BLaER1 treated with 17β-estradiol and CSF1 and Interleukin-3, amounts not matched to agents 10 nM and 100 nM (cell line): ENCODE data around the gene MAPK8IP1.
"Not testable (repeated sequence)": the region's sequence is repeated elsewhere in the genome, so short reads cannot be mapped to it uniquely, and the experiment has no call there.

Source experiments
- H3K27ac ChIP-seq, 11 experiments: shearing (Covaris generic); formaldehyde crosslinking; 2 replicates each; pipeline ENCODE4 v1.8.1; 2022
- H3K27me3 ChIP-seq, 11 experiments: shearing (Covaris generic); formaldehyde crosslinking; 2 replicates each; pipeline ENCODE4 v1.8.1; 2022
- H3K36me3 ChIP-seq, 11 experiments: shearing (Covaris generic); formaldehyde crosslinking; 2 replicates each; pipeline ENCODE4 v1.8.1; 2022
- H3K4me1 ChIP-seq, 10 experiments: shearing (Covaris generic); formaldehyde crosslinking; 2 replicates each; pipeline ENCODE4 v1.8.1; 2022
- H3K4me2 ChIP-seq, 11 experiments: shearing (Covaris generic); formaldehyde crosslinking; 2 replicates each; pipeline ENCODE4 v1.8.1; 2022
- H3K4me3 ChIP-seq, 10 experiments: shearing (Covaris generic); formaldehyde crosslinking; 2 replicates each; pipeline ENCODE4 v1.8.1; 2022
- H3K9ac ChIP-seq, 11 experiments: shearing (Covaris generic); formaldehyde crosslinking; 2 replicates each; pipeline ENCODE4 v1.8.1; 2022
- H3K9me3 ChIP-seq, 11 experiments: shearing (Covaris generic); formaldehyde crosslinking; replicated peaks in 1 of 11; 2 replicates each; pipeline ENCODE4 v1.8.1; 2022
- H4K20me1 ChIP-seq, 11 experiments: shearing (Covaris generic); formaldehyde crosslinking; 2 replicates each; pipeline ENCODE4 v1.8.1; 2022
- Cebpa-rat ChIP-seq, 11 experiments: shearing (Covaris generic); IDR thresholded peaks; 2 replicates each; pipeline ENCODE4 v1.8.1; 2022

Gene MAPK8IP1

GRCh38 chr11:45885274-45885920, at the start of gene MAPK8IP1:
TSS of gene MAPK8IP1 (plus strand) at chr11:45885651. CDS start at chr11:45885821, 170 bp downstream.
- Histone ChIP-seq H3K4me1 (peaks cover 0 to 10% (median 4%) of the 10 kb centered on the region in 10 experiments; a peak in 7 of 20 replicates), H4K20me1 (peaks cover 0 to 86% (median 62%) of the 10 kb centered on the region in 11 experiments; a peak in 20 of 22 replicates), H3K36me3 (peaks cover 0 to 26% (median 20%) of the 10 kb centered on the region in 11 experiments; a peak in 21 of 22 replicates), H3K27me3 (peaks cover 0 to 11% (median 7%) of the 10 kb centered on the region in 11 experiments; a peak in 13 of 22 replicates), H3K9ac (peak within 1 kb of the TSS in 10 of 11 experiments; percentile 27 to 69 (median 51); a peak in 12 of 22 replicates), H3K27ac (no peak within 1 kb of the TSS), H3K4me3 (peak within 1 kb of the TSS; percentile 55 to 78 (median 64)), H3K4me2 (peak within 1 kb of the TSS; percentile 74 to 98 (median 95)), H3K9me3 (no peaks in the 10 kb centered on the region)
- TF ChIP-seq Cebpa-rat (IDR thresholded peaks at IDR 0.05), result no peak

DNA sequence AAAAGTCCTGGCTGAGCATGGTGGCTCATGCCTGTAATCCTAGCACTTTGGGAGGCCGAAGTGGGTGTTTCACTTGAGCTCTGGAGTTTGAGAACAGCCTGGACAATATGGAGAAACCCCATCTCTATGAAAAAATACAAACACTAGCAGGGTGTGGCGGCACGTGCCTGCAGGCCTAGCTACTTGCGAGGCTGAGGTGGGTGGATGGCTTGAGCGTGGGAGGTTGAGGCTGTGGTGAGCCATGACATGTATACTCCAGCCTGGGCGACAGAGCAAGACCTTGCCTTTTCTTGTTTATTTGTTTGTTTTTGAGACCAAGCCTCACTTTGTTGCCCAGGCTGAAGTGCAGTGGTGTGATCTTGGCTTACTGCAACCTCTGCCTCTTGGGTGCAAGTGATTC, 46.2 kb upstream of the MAPK8IP1 start:
- H3K4me1 ChIP-seq, result peaks cover 4 to 12% (median 8%) of the 10 kb centered on the region in 10 experiments; a peak in 13 of 20 replicates
- no peaks in the 10 kb centered on the region for H3K9me3 ChIP-seq
- H4K20me1 ChIP-seq, result no peaks in the 10 kb centered on the region
- H3K27ac ChIP-seq, result no peak overlapping the region
- H3K4me3 ChIP-seq, result no peak overlapping the region
- no peaks in the 10 kb centered on the region for H3K27me3 ChIP-seq
- H3K36me3 ChIP-seq, result no peaks in the 10 kb centered on the region
- TF ChIP-seq Cebpa-rat (IDR thresholded peaks at IDR 0.05), result no peak
- no peak overlapping the region for H3K4me2 ChIP-seq
- H3K9ac ChIP-seq, result no peak overlapping the region

DNA sequence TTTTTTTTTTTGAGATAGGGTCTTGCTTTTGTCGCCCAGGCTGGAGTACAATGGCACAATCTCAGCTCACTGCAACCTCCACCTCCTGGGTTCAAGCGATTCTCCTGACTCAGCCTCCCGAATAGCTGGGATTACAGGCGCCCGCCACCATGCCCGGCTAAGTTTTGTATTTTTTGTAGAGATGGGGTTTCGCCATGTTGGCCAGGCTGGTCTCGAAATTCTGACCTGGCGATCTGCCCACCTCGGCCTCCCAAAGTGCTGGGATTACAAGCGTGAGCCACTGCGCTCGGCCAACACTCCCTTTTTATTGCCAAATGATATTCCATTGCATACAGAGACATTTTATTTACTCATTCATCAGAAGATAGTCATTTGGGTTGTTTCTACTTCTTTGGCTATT, 45.2 kb upstream of the MAPK8IP1 start:
- H3K9ac ChIP-seq, H3K9me3 ChIP-seq, H3K27ac ChIP-seq, H3K36me3 ChIP-seq, H3K4me3 ChIP-seq, H3K27me3 ChIP-seq, H3K4me1 ChIP-seq, H4K20me1 ChIP-seq, H3K4me2 ChIP-seq: not testable (repeated sequence)

- Histone ChIP-seq H3K4me2 (peak overlapping the region; percentile 39 to 75 (median 53); a peak in 21 of 22 replicates), H3K27me3 (no peaks in the 10 kb centered on the region), H4K20me1 (peaks cover 2 to 9% (median 7%) of the 10 kb centered on the region in 11 experiments; a peak in 19 of 22 replicates), H3K4me1 (peaks cover 12 to 20% (median 17%) of the 10 kb centered on the region in 10 experiments), H3K36me3 (no peaks in the 10 kb centered on the region), H3K9ac (peak overlapping the region in 3 of 11 experiments; percentile 30 to 56 (median 43); a peak in 2 of 22 replicates), H3K4me3 (no peak overlapping the region), H3K9me3 (no peaks in the 10 kb centered on the region), H3K27ac (peak overlapping the region in 2 of 11 experiments; percentile 28 to 71; a peak in 4 of 22 replicates)
- TF ChIP-seq Cebpa-rat (IDR thresholded peaks at IDR 0.05), result no peak
These were observed 42.1 kb upstream of the MAPK8IP1 start for GRCh38 chr11:45843158-45843924.

DNA sequence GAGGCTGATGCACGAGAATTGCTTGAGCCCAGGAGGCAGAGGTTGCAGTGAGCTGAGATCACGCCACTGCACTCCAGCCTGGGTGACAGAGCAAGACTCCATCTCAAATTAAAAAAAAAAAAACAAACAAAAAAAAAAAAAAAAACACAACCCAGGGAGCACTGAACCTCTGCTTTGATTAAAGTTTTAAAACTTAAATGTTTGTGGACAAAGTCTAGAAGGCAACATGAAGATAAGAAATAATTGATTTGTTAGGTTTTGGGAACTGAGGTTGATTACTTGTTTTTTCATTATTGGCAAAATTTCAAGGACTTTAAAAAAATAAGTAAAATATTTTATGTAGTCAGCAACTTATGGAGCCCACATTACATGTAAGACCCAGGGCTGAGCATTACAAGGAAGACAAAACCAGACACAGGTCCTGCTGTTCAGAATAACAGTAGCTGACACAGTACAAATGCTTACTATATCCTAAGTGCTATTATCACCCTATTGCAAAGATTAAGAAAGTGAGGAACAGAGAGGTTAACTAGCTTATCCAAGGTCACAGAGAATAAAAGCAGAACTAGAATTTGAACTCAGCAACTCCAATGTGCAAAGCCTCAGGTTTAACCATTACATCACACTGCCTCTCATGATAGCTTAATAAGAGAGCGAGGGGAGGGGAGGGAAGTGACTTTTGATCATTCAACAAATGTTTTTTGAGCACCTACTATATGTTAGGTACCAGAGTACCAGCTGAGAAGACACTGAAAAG, 40.5 kb upstream of the MAPK8IP1 start:
- Histone ChIP-seq H3K9ac (no peak overlapping the region), H3K9me3 (no peaks in the 10 kb centered on the region), H3K4me1 (peaks cover 23 to 34% (median 26%) of the 10 kb centered on the region in 10 experiments), H3K27me3 (no peaks in the 10 kb centered on the region), H4K20me1 (peaks cover 18 to 26% (median 23%) of the 10 kb centered on the region in 11 experiments; a peak in 21 of 22 replicates), H3K27ac (no peak overlapping the region), H3K36me3 (0 out of 22 replicates have a peak, but pooled peaks cover 0 to 2% (median 0%) of the 10 kb centered on the region in 11 experiments), H3K4me2 (no peak overlapping the region), H3K4me3 (no peak overlapping the region)
- no peak for TF ChIP-seq Cebpa-rat (IDR thresholded peaks at IDR 0.05)

DNA sequence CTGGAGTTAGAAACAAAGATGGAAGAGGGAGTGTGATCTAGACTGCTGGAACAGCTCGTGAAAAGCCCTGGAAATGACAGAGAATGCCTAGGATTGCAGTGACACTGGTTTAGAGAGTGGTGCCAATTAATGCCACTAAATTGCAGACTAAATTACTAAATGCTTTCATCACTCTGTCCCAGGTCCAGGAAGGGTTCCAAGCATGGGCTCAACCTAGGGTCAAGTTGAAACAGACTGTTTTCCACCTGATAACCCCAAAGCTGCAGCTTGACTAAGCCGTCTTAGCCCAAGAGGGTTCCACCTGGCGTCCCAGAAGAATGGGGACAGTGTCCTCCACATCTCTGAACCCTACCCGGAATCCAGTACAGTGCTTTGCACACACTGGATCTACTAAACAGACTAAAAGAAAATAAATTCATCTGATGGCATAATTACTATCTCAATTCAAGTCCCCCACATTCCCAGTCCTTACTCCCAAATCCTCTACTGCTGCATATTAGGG, 39.2 kb upstream of the MAPK8IP1 start:
- Histone ChIP-seq H4K20me1 (peaks cover 31 to 38% (median 35%) of the 10 kb centered on the region in 11 experiments; a peak in 21 of 22 replicates), H3K27me3 (no peaks in the 10 kb centered on the region), H3K4me2 (peak overlapping the region; percentile 64 to 96 (median 72); a peak in 20 of 22 replicates), H3K4me3 (no peak overlapping the region; a peak in 1 of 20 replicates), H3K27ac (peak overlapping the region in 4 of 11 experiments; percentile 61 to 94 (median 74); a peak in 5 of 22 replicates), H3K9me3 (no peaks in the 10 kb centered on the region), H3K9ac (peak overlapping the region in 3 of 11 experiments; percentile 22 to 87 (median 52); a peak in 2 of 22 replicates), H3K4me1 (peaks cover 23 to 38% (median 28%) of the 10 kb centered on the region in 10 experiments), H3K36me3 (peaks cover 0 to 9% (median 0%) of the 10 kb centered on the region in 11 experiments; a peak in 1 of 22 replicates)
- TF ChIP-seq Cebpa-rat (IDR thresholded peaks at IDR 0.05), result no peak

GRCh38 chr11:45846974-45847910, 38.2 kb upstream of the MAPK8IP1 start, which contains the start of gene CRY2:
TSS of gene CRY2 (plus strand) at chr11:45847475. CDS start at chr11:45847491, 16 bp downstream.
- H3K9me3 ChIP-seq, result no peaks in the 10 kb centered on the region
- H4K20me1 ChIP-seq, result peaks cover 39 to 48% (median 46%) of the 10 kb centered on the region in 11 experiments; a peak in 21 of 22 replicates
- no peaks in the 10 kb centered on the region for H3K27me3 ChIP-seq
- TF ChIP-seq Cebpa-rat (IDR thresholded peaks at IDR 0.05), result no peak
- H3K9ac ChIP-seq, result peak within 1 kb of the TSS; percentile 81 to 95 (median 90)
- H3K27ac ChIP-seq, result peak within 1 kb of the TSS; percentile 70 to 94 (median 84)
- H3K4me2 ChIP-seq, result peak within 1 kb of the TSS; percentile 79 to 96 (median 86)
- peak within 1 kb of the TSS; percentile 75 to 95 (median 88) for H3K4me3 ChIP-seq
- peaks cover 0 to 9% (median 0%) of the 10 kb centered on the region in 11 experiments; a peak in 1 of 22 replicates for H3K36me3 ChIP-seq
- H3K4me1 ChIP-seq, result peaks cover 26 to 42% (median 30%) of the 10 kb centered on the region in 10 experiments
